ENCODE measurements around the gene EXOSC1. TPM values are rescaled to one million over a fixed set of nuclear protein-coding genes. Genes with fewer than 3 reads are reported as not detected.

Gene EXOSC1, protein sequence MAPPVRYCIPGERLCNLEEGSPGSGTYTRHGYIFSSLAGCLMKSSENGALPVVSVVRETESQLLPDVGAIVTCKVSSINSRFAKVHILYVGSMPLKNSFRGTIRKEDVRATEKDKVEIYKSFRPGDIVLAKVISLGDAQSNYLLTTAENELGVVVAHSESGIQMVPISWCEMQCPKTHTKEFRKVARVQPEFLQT
- polyA plus RNA-seq (2013), result 39.3 TPM

- no peaks in the 10 kb centered on the region for H3K9me3 ChIP-seq (ENCODE audit: control extremely low read depth in 1 of 5, control insufficient read depth in 4 of 5, insufficient read depth in 2 of 5, low read depth in 1 of 5, low read length in 4 of 5)
- WGBS (ENCODE audit: insufficient coverage), result under 1% methylated on average over 62 of the region's 66 CpGs
- peak within 1 kb of the TSS; percentile 86 to 99 (median 92) for H3K4me3 ChIP-seq (ENCODE audit: control insufficient read depth in 1 of 7, extremely low read depth in 1 of 7, insufficient read depth in 4 of 7, low read depth in 2 of 7, low read length in 6 of 7)
- CTCF ChIA-PET, result interaction anchor here (1.1 to 1.5 kb wide), 5 partner anchors 9 to 181 kb away, joined by 3 to 4 read pairs (median 3); partner anchors contain the start of gene RRP12
- peaks cover 9 to 30% (median 19%) of the 10 kb centered on the region in 4 experiments for H3K4me1 ChIP-seq (ENCODE audit: control extremely low read depth in 1 of 4, control insufficient read depth in 4 of 4, insufficient read depth in 4 of 4, low read length in 3 of 4)
- DNase-seq, result peak; percentile 92 to 96 (median 94)
- POLR2A ChIA-PET, result no interaction called here
- no peaks in the 10 kb centered on the region for H3K27me3 ChIP-seq (replicated peaks in 2 of 5; ENCODE audit: control insufficient read depth in 4 of 5, insufficient read depth in 5 of 5, low read length in 4 of 5)
- peaks cover 2 to 20% (median 9%) of the 10 kb centered on the region in 4 experiments for H3K36me3 ChIP-seq (ENCODE audit: control insufficient read depth in 4 of 4, insufficient read depth in 4 of 4, low read length in 3 of 4)
- H3K27ac ChIP-seq (ENCODE audit: insufficient read depth in 1 of 2, low read depth in 1 of 2, low read length in 2 of 2, poor library complexity in 1 of 2, severe bottlenecking in 2 of 2), result peak within 1 kb of the TSS; percentile 64 to 79
Observed at GRCh38 chr10:97445722-97446639, at the start of gene EXOSC1, which contains the start of gene ZDHHC16. TSS of gene EXOSC1 (minus strand) at chr10:97446006. CDS start at chr10:97445985, 21 bp downstream. TSS of gene ZDHHC16 (plus strand) at chr10:97446175. CDS start at chr10:97451676, 5,501 bp downstream.

DNA sequence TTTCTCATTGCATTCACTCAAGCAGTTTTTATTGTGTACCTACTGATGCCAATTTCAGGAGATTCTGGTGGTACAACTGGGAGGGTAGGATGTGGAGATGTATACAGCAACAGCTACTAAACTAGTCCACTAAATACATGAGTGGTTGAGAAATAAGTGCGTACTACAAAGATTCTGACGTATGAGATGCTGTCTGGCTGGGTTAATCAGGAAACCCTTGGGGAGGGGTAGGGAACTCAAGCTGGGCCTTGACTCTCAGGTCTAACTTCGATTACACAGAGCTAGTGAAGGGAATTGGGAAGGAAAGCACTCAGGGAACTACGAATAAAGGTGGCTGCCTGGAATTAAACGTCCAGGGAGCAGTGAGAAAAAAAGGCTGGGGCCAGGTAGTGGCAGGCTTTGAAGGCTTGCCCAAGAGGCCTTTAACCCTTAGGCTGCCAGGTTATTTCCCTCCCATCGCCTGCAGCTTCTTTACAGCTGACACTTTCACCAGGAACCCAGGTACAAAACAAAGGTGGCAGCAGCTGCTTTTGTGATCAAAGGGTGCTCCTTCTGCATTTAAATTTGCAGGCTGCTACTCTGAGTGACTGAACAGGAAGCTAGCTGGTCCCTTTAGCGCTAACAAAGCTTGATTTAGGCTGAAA lies 49.2 kb upstream of the EXOSC1 start:
- POLR2A ChIA-PET, result no interaction called here
- H3K27me3 ChIP-seq (replicated peaks in 2 of 5; ENCODE audit: control insufficient read depth in 4 of 5, insufficient read depth in 5 of 5, low read length in 4 of 5), result peaks cover 0 to 9% (median 5%) of the 10 kb centered on the region in 5 experiments
- WGBS (ENCODE audit: insufficient coverage), result 48% methylated on average over 6 of the region's 7 CpGs
- peak in 1 of 3 donors; percentile 21 for DNase-seq
- no peak overlapping the region for H3K4me3 ChIP-seq (ENCODE audit: control insufficient read depth in 1 of 7, extremely low read depth in 1 of 7, insufficient read depth in 4 of 7, low read depth in 2 of 7, low read length in 6 of 7)
- H3K27ac ChIP-seq (ENCODE audit: insufficient read depth in 1 of 2, low read depth in 1 of 2, low read length in 2 of 2, poor library complexity in 1 of 2, severe bottlenecking in 2 of 2), result no peak overlapping the region
- CTCF ChIA-PET, result interaction anchor here (0.6 to 1.5 kb wide), 3 partner anchors 11 to 58 kb away, joined by 3 to 5 read pairs (median 4); no protein-coding TSS in a partner anchor
- peaks cover 2 to 5% (median 4%) of the 10 kb centered on the region in 4 experiments for H3K36me3 ChIP-seq (ENCODE audit: control insufficient read depth in 4 of 4, insufficient read depth in 4 of 4, low read length in 3 of 4)
- H3K4me1 ChIP-seq (ENCODE audit: control extremely low read depth in 1 of 4, control insufficient read depth in 4 of 4, insufficient read depth in 4 of 4, low read length in 3 of 4), result peaks cover 6 to 42% (median 32%) of the 10 kb centered on the region in 4 experiments
- H3K9me3 ChIP-seq (ENCODE audit: control extremely low read depth in 1 of 5, control insufficient read depth in 4 of 5, insufficient read depth in 2 of 5, low read depth in 1 of 5, low read length in 4 of 5), result no peaks in the 10 kb centered on the region

GRCh38 chr10:97494151-97494550 lies 48.3 kb upstream of the EXOSC1 start:
- DNase-seq, result no peak

GRCh38 chr10:97490592-97490991 lies 44.8 kb upstream of the EXOSC1 start:
- Histone ChIP-seq H3K27ac (ENCODE audit: insufficient read depth in 1 of 2, low read depth in 1 of 2, low read length in 2 of 2, poor library complexity in 1 of 2, severe bottlenecking in 2 of 2) (no peak overlapping the region), H3K4me3 (ENCODE audit: control insufficient read depth in 1 of 7, extremely low read depth in 1 of 7, insufficient read depth in 4 of 7, low read depth in 2 of 7, low read length in 6 of 7) (no peak overlapping the region), H3K9me3 (ENCODE audit: control extremely low read depth in 1 of 5, control insufficient read depth in 4 of 5, insufficient read depth in 2 of 5, low read depth in 1 of 5, low read length in 4 of 5) (no peaks in the 10 kb centered on the region), H3K36me3 (ENCODE audit: control insufficient read depth in 4 of 4, insufficient read depth in 4 of 4, low read length in 3 of 4) (peaks cover 2 to 7% (median 5%) of the 10 kb centered on the region in 4 experiments), H3K27me3 (replicated peaks in 2 of 5; ENCODE audit: control insufficient read depth in 4 of 5, insufficient read depth in 5 of 5, low read length in 4 of 5) (no peaks in the 10 kb centered on the region), H3K4me1 (ENCODE audit: control extremely low read depth in 1 of 4, control insufficient read depth in 4 of 4, insufficient read depth in 4 of 4, low read length in 3 of 4) (peaks cover 0 to 15% (median 7%) of the 10 kb centered on the region in 4 experiments)
- ChIA-PET POLR2A (no interaction called here), CTCF (interaction anchor here (0.7 to 1.4 kb wide), 3 partner anchors 9 to 82 kb away, joined by 3 read pairs; partner anchors contain the start of gene ANKRD2)
- 80% methylated on average over 2 of the region's 2 CpGs for WGBS (ENCODE audit: insufficient coverage)
- DNase-seq, result no peak

More at GRCh38 chr10:97494151-97494550, 48.3 kb upstream of the EXOSC1 start:
- peaks cover 2 to 5% (median 4%) of the 10 kb centered on the region in 4 experiments for H3K36me3 ChIP-seq (ENCODE audit: control insufficient read depth in 4 of 4, insufficient read depth in 4 of 4, low read length in 3 of 4)
- WGBS (ENCODE audit: insufficient coverage), result 100% methylated on average over 1 of the region's 2 CpGs
- H3K4me1 ChIP-seq (ENCODE audit: control extremely low read depth in 1 of 4, control insufficient read depth in 4 of 4, insufficient read depth in 4 of 4, low read length in 3 of 4), result peaks cover 6 to 33% (median 24%) of the 10 kb centered on the region in 4 experiments
- no peak overlapping the region for H3K27ac ChIP-seq (ENCODE audit: insufficient read depth in 1 of 2, low read depth in 1 of 2, low read length in 2 of 2, poor library complexity in 1 of 2, severe bottlenecking in 2 of 2)
- CTCF ChIA-PET, result no interaction called here
- POLR2A ChIA-PET, result no interaction called here
- H3K4me3 ChIP-seq (ENCODE audit: control insufficient read depth in 1 of 7, extremely low read depth in 1 of 7, insufficient read depth in 4 of 7, low read depth in 2 of 7, low read length in 6 of 7), result no peak overlapping the region
- no peaks in the 10 kb centered on the region for H3K9me3 ChIP-seq (ENCODE audit: control extremely low read depth in 1 of 5, control insufficient read depth in 4 of 5, insufficient read depth in 2 of 5, low read depth in 1 of 5, low read length in 4 of 5)
- H3K27me3 ChIP-seq (replicated peaks in 2 of 5; ENCODE audit: control insufficient read depth in 4 of 5, insufficient read depth in 5 of 5, low read length in 4 of 5), result peaks cover 0 to under 1% (median 0%) of the 10 kb centered on the region in 5 experiments

DNA sequence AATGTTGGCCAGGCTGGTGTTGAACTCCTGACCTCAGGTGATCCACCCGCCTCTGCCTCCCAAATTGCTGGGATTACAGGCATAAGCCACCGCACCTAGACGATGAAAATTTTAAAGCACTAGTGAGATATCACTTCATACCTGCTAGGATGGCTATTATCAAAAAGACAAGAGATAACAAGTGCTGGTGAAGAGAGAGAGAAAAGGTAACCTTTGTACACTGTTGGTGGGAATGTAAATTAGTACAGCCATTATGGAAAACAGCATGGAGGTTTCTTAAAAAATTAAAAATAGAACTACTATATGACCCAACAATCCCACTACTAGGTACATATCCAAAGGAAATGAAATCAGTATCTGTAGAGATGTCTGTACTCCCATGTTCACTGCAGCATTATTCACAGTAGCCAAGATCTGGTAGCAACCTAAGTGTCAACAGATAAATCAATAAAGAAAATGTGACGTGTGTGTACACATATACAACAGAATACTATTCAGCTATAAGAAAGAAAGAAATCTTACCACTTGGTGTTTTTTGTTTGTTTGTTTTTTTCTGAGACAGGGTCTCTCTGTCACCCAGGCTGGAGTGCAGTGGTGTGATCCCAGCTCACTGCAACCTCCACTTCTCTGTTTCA lies 40.0 kb upstream of the EXOSC1 start:
- Histone ChIP-seq H3K27me3 (replicated peaks in 2 of 5; ENCODE audit: control insufficient read depth in 4 of 5, insufficient read depth in 5 of 5, low read length in 4 of 5) (no peaks in the 10 kb centered on the region), H3K9me3 (ENCODE audit: control extremely low read depth in 1 of 5, control insufficient read depth in 4 of 5, insufficient read depth in 2 of 5, low read depth in 1 of 5, low read length in 4 of 5) (no peaks in the 10 kb centered on the region), H3K4me3 (ENCODE audit: control insufficient read depth in 1 of 7, extremely low read depth in 1 of 7, insufficient read depth in 4 of 7, low read depth in 2 of 7, low read length in 6 of 7) (no peak overlapping the region), H3K4me1 (ENCODE audit: control extremely low read depth in 1 of 4, control insufficient read depth in 4 of 4, insufficient read depth in 4 of 4, low read length in 3 of 4) (peaks cover 0 to 3% (median under 1%) of the 10 kb centered on the region in 4 experiments), H3K27ac (ENCODE audit: insufficient read depth in 1 of 2, low read depth in 1 of 2, low read length in 2 of 2, poor library complexity in 1 of 2, severe bottlenecking in 2 of 2) (no peak overlapping the region), H3K36me3 (ENCODE audit: control insufficient read depth in 4 of 4, insufficient read depth in 4 of 4, low read length in 3 of 4) (peaks cover 8 to 25% (median 14%) of the 10 kb centered on the region in 4 experiments)
- DNase-seq, result no peak
- ChIA-PET CTCF (no interaction called here), POLR2A (no interaction called here)
- WGBS (ENCODE audit: insufficient coverage), result no CpG with 5 or more reads among the region's 4 CpGs

DNA sequence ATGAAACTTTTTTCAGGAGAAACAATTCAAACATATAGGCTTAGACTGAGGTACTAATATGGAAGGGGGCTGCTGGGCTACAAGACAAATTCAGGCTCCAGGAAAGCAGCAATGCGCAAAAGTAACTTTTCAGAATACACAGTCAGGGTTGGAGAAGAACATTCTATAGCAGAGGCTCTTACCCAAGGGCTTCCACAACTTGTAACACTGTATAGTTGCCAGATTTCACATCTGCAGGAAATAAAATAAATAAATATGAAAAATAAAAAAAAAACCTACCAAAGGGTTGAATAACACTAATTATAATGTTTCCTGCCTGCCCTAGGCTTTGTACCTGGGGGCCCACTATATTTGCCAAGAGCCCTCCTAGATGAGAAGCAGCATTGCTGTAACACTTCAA lies 38.1 kb upstream of the EXOSC1 start:
- ChIA-PET POLR2A (no interaction called here), CTCF (interaction anchor here (0.7 to 1.8 kb wide), 4 partner anchors 12 to 70 kb away, joined by 3 to 5 read pairs (median 4); no protein-coding TSS in a partner anchor)
- Histone ChIP-seq H3K27ac (ENCODE audit: insufficient read depth in 1 of 2, low read depth in 1 of 2, low read length in 2 of 2, poor library complexity in 1 of 2, severe bottlenecking in 2 of 2) (no peak overlapping the region), H3K9me3 (ENCODE audit: control extremely low read depth in 1 of 5, control insufficient read depth in 4 of 5, insufficient read depth in 2 of 5, low read depth in 1 of 5, low read length in 4 of 5) (no peaks in the 10 kb centered on the region), H3K4me3 (ENCODE audit: control insufficient read depth in 1 of 7, extremely low read depth in 1 of 7, insufficient read depth in 4 of 7, low read depth in 2 of 7, low read length in 6 of 7) (no peak overlapping the region), H3K27me3 (replicated peaks in 2 of 5; ENCODE audit: control insufficient read depth in 4 of 5, insufficient read depth in 5 of 5, low read length in 4 of 5) (no peaks in the 10 kb centered on the region), H3K36me3 (ENCODE audit: control insufficient read depth in 4 of 4, insufficient read depth in 4 of 4, low read length in 3 of 4) (peaks cover 8 to 42% (median 29%) of the 10 kb centered on the region in 4 experiments), H3K4me1 (ENCODE audit: control extremely low read depth in 1 of 4, control insufficient read depth in 4 of 4, insufficient read depth in 4 of 4, low read length in 3 of 4) (no peaks in the 10 kb centered on the region)
- no peak for DNase-seq
- 100% methylated on average over 1 of the region's 1 CpG for WGBS (ENCODE audit: insufficient coverage)

Measured in common myeloid progenitor, CD34-positive (primary cell).